ENCODE results near the gene DOCK2.

The DOCK2 gene

GRCh38 chr5:169875091-169875728 lies 238.1 kb downstream of the DOCK2 start:
- TF ChIP-seq SIN3A (IDR thresholded peaks at IDR 0.05; ENCODE audit: borderline replicate concordance, insufficient read depth, low read length): no peak
- TF ChIP-seq TAF1 (IDR thresholded peaks at IDR 0.05; ENCODE audit: borderline replicate concordance, insufficient read depth, low read length): no peak
- no peak for TF ChIP-seq POLR2AphosphoS5 (IDR thresholded peaks at IDR 0.05; ENCODE audit: low read depth, low read length)
- no peak for TF ChIP-seq FOXP2 (optimal IDR thresholded peaks at IDR 0.05; ENCODE audit: borderline replicate concordance, extremely low read depth, extremely low read length, insufficient read depth)
- no peak for TF ChIP-seq REST (IDR thresholded peaks at IDR 0.05; ENCODE audit: insufficient read depth in 1 of 2, low read depth in 2 of 2, low read length in 2 of 2)

GRCh38 chr5:169875731-169876130 lies 238.7 kb downstream of the DOCK2 start:
- no peak for TF ChIP-seq TAF1 (IDR thresholded peaks at IDR 0.05; ENCODE audit: borderline replicate concordance, insufficient read depth, low read length)
- TF ChIP-seq FOXP2 (optimal IDR thresholded peaks at IDR 0.05; ENCODE audit: borderline replicate concordance, extremely low read depth, extremely low read length, insufficient read depth): no peak
- TF ChIP-seq REST (IDR thresholded peaks at IDR 0.05; ENCODE audit: insufficient read depth in 1 of 2, low read depth in 2 of 2, low read length in 2 of 2): no peak
- no peak for TF ChIP-seq POLR2AphosphoS5 (IDR thresholded peaks at IDR 0.05; ENCODE audit: low read depth, low read length)
- no peak for TF ChIP-seq SIN3A (IDR thresholded peaks at IDR 0.05; ENCODE audit: borderline replicate concordance, insufficient read depth, low read length)

GRCh38 chr5:169876386-169876785 lies 239.3 kb downstream of the DOCK2 start:
- no peak for TF ChIP-seq TAF1 (IDR thresholded peaks at IDR 0.05; ENCODE audit: borderline replicate concordance, insufficient read depth, low read length)
- no peak for TF ChIP-seq FOXP2 (optimal IDR thresholded peaks at IDR 0.05; ENCODE audit: borderline replicate concordance, extremely low read depth, extremely low read length, insufficient read depth)
- TF ChIP-seq SIN3A (IDR thresholded peaks at IDR 0.05; ENCODE audit: borderline replicate concordance, insufficient read depth, low read length): no peak
- TF ChIP-seq REST (IDR thresholded peaks at IDR 0.05; ENCODE audit: insufficient read depth in 1 of 2, low read depth in 2 of 2, low read length in 2 of 2): no peak
- no peak for TF ChIP-seq POLR2AphosphoS5 (IDR thresholded peaks at IDR 0.05; ENCODE audit: low read depth, low read length)

- TF ChIP-seq SIN3A (IDR thresholded peaks at IDR 0.05; ENCODE audit: borderline replicate concordance, insufficient read depth, low read length): no peak
- TF ChIP-seq FOXP2 (optimal IDR thresholded peaks at IDR 0.05; ENCODE audit: borderline replicate concordance, extremely low read depth, extremely low read length, insufficient read depth): no peak
- TF ChIP-seq REST (IDR thresholded peaks at IDR 0.05; ENCODE audit: insufficient read depth in 1 of 2, low read depth in 2 of 2, low read length in 2 of 2): no peak
- TF ChIP-seq POLR2AphosphoS5 (IDR thresholded peaks at IDR 0.05; ENCODE audit: low read depth, low read length): no peak
Observed at GRCh38 chr5:169880012-169880663, 243.1 kb downstream of the DOCK2 start.
